ENCODE measurements around the gene BLOC1S1. TPM values are rescaled to one million over a fixed set of nuclear protein-coding genes. Genes with fewer than 3 reads are reported as not detected.

BLOC1S1 gene
- total RNA-seq, 2 donors from 2014 or later = 104 to 118 TPM

- Mint-ChIP-seq H3K36me3 (ENCODE audit: low read depth) (peaks cover 46% of the 10 kb centered on the region), H3K9me3 (no peaks in the 10 kb centered on the region), H3K4me3 (no peak overlapping the region), H3K4me1 (peaks cover 20% of the 10 kb centered on the region), H3K27ac (no peak overlapping the region), H3K27me3 (no peaks in the 10 kb centered on the region)
- no peak for ATAC-seq (replicated peaks)
These were observed 7.8 kb downstream of the BLOC1S1 start for GRCh38 chr12:55723516-55724225.

GRCh38 chr12:55724226-55724939 is 8.5 kb downstream of the BLOC1S1 start:
- Mint-ChIP-seq H3K27ac (no peak overlapping the region), H3K36me3 (ENCODE audit: low read depth) (peaks cover 47% of the 10 kb centered on the region), H3K27me3 (no peaks in the 10 kb centered on the region), H3K4me1 (peaks cover 19% of the 10 kb centered on the region), H3K9me3 (no peaks in the 10 kb centered on the region), H3K4me3 (no peak overlapping the region)
- ATAC-seq (replicated peaks) = no peak

GRCh38 chr12:55724940-55725309 is 9.1 kb downstream of the BLOC1S1 start:
- Mint-ChIP-seq H3K9me3 (no peaks in the 10 kb centered on the region), H3K4me1 (peaks cover 20% of the 10 kb centered on the region), H3K27ac (no peak overlapping the region), H3K27me3 (no peaks in the 10 kb centered on the region), H3K36me3 (ENCODE audit: low read depth) (peaks cover 53% of the 10 kb centered on the region), H3K4me3 (no peak overlapping the region)
- ATAC-seq (replicated peaks) = no peak

- Mint-ChIP-seq H3K27ac (peak overlapping the region; percentile 51), H3K36me3 (ENCODE audit: low read depth) (peaks cover 58% of the 10 kb centered on the region), H3K4me3 (peak overlapping the region; percentile 94), H3K4me1 (peaks cover 27% of the 10 kb centered on the region), H3K9me3 (no peaks in the 10 kb centered on the region), H3K27me3 (no peaks in the 10 kb centered on the region)
- no peak for ATAC-seq (replicated peaks)
These were observed 9.7 kb downstream of the BLOC1S1 start for GRCh38 chr12:55725556-55725955.

GRCh38 chr12:55726971-55727370 is 11.1 kb downstream of the BLOC1S1 start:
- peak overlapping the region; percentile 94 for H3K4me3 Mint-ChIP-seq
- no peaks in the 10 kb centered on the region for H3K9me3 Mint-ChIP-seq
- ATAC-seq (replicated peaks) = no peak
- peaks cover 29% of the 10 kb centered on the region for H3K4me1 Mint-ChIP-seq
- H3K27me3 Mint-ChIP-seq = no peaks in the 10 kb centered on the region
- peak overlapping the region; percentile 85 for H3K27ac Mint-ChIP-seq
- H3K36me3 Mint-ChIP-seq (ENCODE audit: low read depth) = peaks cover 58% of the 10 kb centered on the region

- Mint-ChIP-seq H3K27me3 (no peaks in the 10 kb centered on the region), H3K4me3 (peak overlapping the region; percentile 94), H3K4me1 (peaks cover 29% of the 10 kb centered on the region), H3K9me3 (no peaks in the 10 kb centered on the region), H3K27ac (peak overlapping the region; percentile 85), H3K36me3 (ENCODE audit: low read depth) (peaks cover 58% of the 10 kb centered on the region)
- ATAC-seq (replicated peaks) = no peak
These were observed 11.9 kb downstream of the BLOC1S1 start for GRCh38 chr12:55727643-55728185.

GRCh38 chr12:55728186-55728938 is 12.5 kb downstream of the BLOC1S1 start:
- ATAC-seq (replicated peaks) = peak; percentile 14
- no peaks in the 10 kb centered on the region for H3K9me3 Mint-ChIP-seq
- peak overlapping the region; percentile 85 for H3K27ac Mint-ChIP-seq

GRCh38 chr12:55728939-55729818 is 13.3 kb downstream of the BLOC1S1 start, which contains the start of gene CD63:
CD63 (minus strand) TSS chr12:55729009; CDS start chr12:55728341, 668 bp downstream.
- Mint-ChIP-seq H3K36me3 (ENCODE audit: low read depth) (peaks cover 49% of the 10 kb centered on the region), H3K4me1 (peaks cover 29% of the 10 kb centered on the region), H3K27me3 (no peaks in the 10 kb centered on the region), H3K4me3 (peak within 1 kb of the TSS; percentile 94), H3K9me3 (no peaks in the 10 kb centered on the region), H3K27ac (peak within 1 kb of the TSS; percentile 88)
- ATAC-seq (replicated peaks) = peak; percentile 79

More at GRCh38 chr12:55728186-55728938, 12.5 kb downstream of the BLOC1S1 start:
- no peaks in the 10 kb centered on the region for H3K27me3 Mint-ChIP-seq
- H3K36me3 Mint-ChIP-seq (ENCODE audit: low read depth) = peaks cover 56% of the 10 kb centered on the region
- peaks cover 29% of the 10 kb centered on the region for H3K4me1 Mint-ChIP-seq
- H3K4me3 Mint-ChIP-seq = peak overlapping the region; percentile 94

GRCh38 chr12:55729819-55730818 is 14.3 kb downstream of the BLOC1S1 start:
- peak; percentile 55 for ATAC-seq (replicated peaks)
- Mint-ChIP-seq H3K27ac (peak overlapping the region; percentile 88), H3K9me3 (no peaks in the 10 kb centered on the region), H3K4me3 (peak overlapping the region; percentile 94), H3K4me1 (peaks cover 24% of the 10 kb centered on the region), H3K27me3 (no peaks in the 10 kb centered on the region), H3K36me3 (ENCODE audit: low read depth) (peaks cover 40% of the 10 kb centered on the region)

GRCh38 chr12:55732288-55732687 is 16.4 kb downstream of the BLOC1S1 start:
- H3K4me3 Mint-ChIP-seq = no peak overlapping the region
- peaks cover 23% of the 10 kb centered on the region for H3K4me1 Mint-ChIP-seq
- peaks cover 18% of the 10 kb centered on the region for H3K36me3 Mint-ChIP-seq (ENCODE audit: low read depth)

GRCh38 chr12:55733021-55733555 is 17.2 kb downstream of the BLOC1S1 start:
- no peaks in the 10 kb centered on the region for H3K9me3 Mint-ChIP-seq
- no peak for ATAC-seq (replicated peaks)
- no peak overlapping the region for H3K27ac Mint-ChIP-seq
- H3K27me3 Mint-ChIP-seq = no peaks in the 10 kb centered on the region
- H3K4me1 Mint-ChIP-seq = peaks cover 26% of the 10 kb centered on the region
- peaks cover 12% of the 10 kb centered on the region for H3K36me3 Mint-ChIP-seq (ENCODE audit: low read depth)
- H3K4me3 Mint-ChIP-seq = no peak overlapping the region

More at GRCh38 chr12:55732288-55732687, 16.4 kb downstream of the BLOC1S1 start:
- Mint-ChIP-seq H3K9me3 (no peaks in the 10 kb centered on the region), H3K27ac (no peak overlapping the region), H3K27me3 (no peaks in the 10 kb centered on the region)
- ATAC-seq (replicated peaks) = no peak

GRCh38 chr12:55733858-55734257 is 18.0 kb downstream of the BLOC1S1 start:
- peaks cover 30% of the 10 kb centered on the region for H3K4me1 Mint-ChIP-seq
- no peak overlapping the region for H3K4me3 Mint-ChIP-seq
- no peak for ATAC-seq (replicated peaks)
- no peaks in the 10 kb centered on the region for H3K9me3 Mint-ChIP-seq
- H3K27me3 Mint-ChIP-seq = no peaks in the 10 kb centered on the region
- H3K36me3 Mint-ChIP-seq (ENCODE audit: low read depth) = peaks cover 12% of the 10 kb centered on the region
- no peak overlapping the region for H3K27ac Mint-ChIP-seq
